Measurements from ENCODE around the gene JCAD. TPM values are rescaled to one million over a fixed set of nuclear protein-coding genes. Genes with fewer than 3 reads are reported as not detected.

Gene JCAD
- total and polyA plus RNA-seq, 9 of the 15 experiments (the other 6 are each of a cell fraction or from before 2014, with no cell fraction given): not detected

DNA sequence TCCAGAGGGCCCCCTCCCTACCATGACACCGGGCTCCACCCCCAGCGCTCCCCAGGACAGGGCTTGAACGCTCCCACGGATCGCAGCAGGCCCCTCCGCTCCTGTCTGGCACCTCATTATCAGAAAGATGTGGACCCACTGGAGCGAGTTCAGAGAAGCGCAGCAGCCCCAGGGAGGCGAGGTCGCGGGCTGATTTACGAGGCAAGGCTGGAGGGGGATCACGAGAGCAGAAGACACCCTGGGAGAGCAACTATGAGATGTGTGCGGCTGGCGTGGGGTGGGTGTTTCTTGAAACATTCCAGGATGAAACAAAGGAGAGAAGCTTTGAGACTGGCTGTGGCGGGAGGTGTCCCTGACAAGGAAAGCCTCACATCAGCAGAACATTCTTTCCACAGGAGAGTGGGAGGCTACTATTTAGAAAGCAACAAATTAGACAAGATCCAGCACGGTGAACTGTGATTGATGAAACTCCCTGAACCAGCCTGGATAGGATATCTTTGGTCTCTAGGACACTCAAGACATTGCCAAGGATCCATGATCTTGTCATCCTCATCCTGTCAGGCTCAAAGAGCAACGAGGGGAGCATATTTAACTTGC lies 66.0 kb downstream of the JCAD start (continued):
- no peak for TF ChIP-seq NBN (IDR thresholded peaks at IDR 0.05; ENCODE audit: low read depth)
- no peak for TF ChIP-seq CGGBP1 (CRISPR knock-in tag; IDR thresholded peaks at IDR 0.05)
- TF ChIP-seq ZBTB5 (IDR thresholded peaks at IDR 0.05): no peak
- no peak for TF ChIP-seq TAF9B (IDR thresholded peaks at IDR 0.05; ENCODE audit: partially characterized antibody)
- TF ChIP-seq MAFF (IDR thresholded peaks at IDR 0.05; ENCODE audit: low read length): no peak
- TF ChIP-seq, protein P1, sequence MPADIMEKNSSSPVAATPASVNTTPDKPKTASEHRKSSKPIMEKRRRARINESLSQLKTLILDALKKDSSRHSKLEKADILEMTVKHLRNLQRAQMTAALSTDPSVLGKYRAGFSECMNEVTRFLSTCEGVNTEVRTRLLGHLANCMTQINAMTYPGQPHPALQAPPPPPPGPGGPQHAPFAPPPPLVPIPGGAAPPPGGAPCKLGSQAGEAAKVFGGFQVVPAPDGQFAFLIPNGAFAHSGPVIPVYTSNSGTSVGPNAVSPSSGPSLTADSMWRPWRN (IDR thresholded peaks at IDR 0.05; ENCODE audit: low read depth): no peak
- TF ChIP-seq ZNF174 (CRISPR knock-in tag; IDR thresholded peaks at IDR 0.05): no peak
- no peak for TF ChIP-seq HMG20A (CRISPR knock-in tag; conservative IDR thresholded peaks at IDR 0.05)
- no peak for TF ChIP-seq ZNF785 (CRISPR knock-in tag; IDR thresholded peaks at IDR 0.05)
- TF ChIP-seq, protein P2, sequence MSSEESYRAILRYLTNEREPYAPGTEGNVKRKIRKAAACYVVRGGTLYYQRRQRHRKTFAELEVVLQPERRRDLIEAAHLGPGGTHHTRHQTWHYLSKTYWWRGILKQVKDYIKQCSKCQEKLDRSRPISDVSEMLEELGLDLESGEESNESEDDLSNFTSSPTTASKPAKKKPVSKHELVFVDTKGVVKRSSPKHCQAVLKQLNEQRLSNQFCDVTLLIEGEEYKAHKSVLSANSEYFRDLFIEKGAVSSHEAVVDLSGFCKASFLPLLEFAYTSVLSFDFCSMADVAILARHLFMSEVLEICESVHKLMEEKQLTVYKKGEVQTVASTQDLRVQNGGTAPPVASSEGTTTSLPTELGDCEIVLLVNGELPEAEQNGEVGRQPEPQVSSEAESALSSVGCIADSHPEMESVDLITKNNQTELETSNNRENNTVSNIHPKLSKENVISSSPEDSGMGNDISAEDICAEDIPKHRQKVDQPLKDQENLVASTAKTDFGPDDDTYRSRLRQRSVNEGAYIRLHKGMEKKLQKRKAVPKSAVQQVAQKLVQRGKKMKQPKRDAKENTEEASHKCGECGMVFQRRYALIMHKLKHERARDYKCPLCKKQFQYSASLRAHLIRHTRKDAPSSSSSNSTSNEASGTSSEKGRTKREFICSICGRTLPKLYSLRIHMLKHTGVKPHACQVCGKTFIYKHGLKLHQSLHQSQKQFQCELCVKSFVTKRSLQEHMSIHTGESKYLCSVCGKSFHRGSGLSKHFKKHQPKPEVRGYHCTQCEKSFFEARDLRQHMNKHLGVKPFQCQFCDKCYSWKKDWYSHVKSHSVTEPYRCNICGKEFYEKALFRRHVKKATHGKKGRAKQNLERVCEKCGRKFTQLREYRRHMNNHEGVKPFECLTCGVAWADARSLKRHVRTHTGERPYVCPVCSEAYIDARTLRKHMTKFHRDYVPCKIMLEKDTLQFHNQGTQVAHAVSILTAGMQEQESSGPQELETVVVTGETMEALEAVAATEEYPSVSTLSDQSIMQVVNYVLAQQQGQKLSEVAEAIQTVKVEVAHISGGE (CRISPR knock-in tag; IDR thresholded peaks at IDR 0.05): no peak

Data from K562 (cell line).